A673 (cell line): ENCODE data around the gene NECAB2.

Source experiments
- EZH2 ChIP-seq: fragments of 200-600 bp; sonication (generic); IDR thresholded peaks from 2 replicates; pipeline ENCODE4 v1.6.1; 2017; ENCODE audit warnings: borderline replicate concordance, low read depth, mild to moderate bottlenecking, mixed read lengths, antibody characterized with exemption, low read length; ENCODE audit not compliant: poor library complexity, severe bottlenecking
- TF ChIP-seq, protein P1 (sequence below): fragments of 300-800, 200-600 bp; sonication (generic); conservative IDR thresholded peaks from 2 replicates; pipeline ENCODE4 v1.5.1; 2017; ENCODE audit warnings: low read depth, mild to moderate bottlenecking, antibody characterized with exemption, low read length, moderate library complexity, mixed read lengths

DNA sequence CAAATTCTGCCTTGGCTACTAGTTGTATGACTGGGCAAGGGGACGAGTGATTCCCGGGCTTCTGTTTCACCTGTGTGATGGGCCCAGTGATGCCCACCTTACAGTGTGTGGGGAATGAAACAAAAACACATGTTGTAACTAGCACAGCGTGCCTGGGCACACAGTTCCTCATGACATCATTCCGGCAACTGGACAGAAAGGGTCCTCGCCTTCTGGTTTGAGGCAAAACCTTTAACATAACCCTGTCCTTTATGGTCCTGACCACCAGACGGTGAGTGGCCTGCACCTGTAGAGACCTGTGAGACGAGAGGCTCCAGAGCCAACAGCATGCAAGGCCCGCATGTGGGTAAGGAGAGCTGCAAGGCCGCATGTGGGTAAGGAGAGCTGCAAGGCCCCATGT is 82.3 kb downstream of the NECAB2 start:
- TF ChIP-seq, protein P1, sequence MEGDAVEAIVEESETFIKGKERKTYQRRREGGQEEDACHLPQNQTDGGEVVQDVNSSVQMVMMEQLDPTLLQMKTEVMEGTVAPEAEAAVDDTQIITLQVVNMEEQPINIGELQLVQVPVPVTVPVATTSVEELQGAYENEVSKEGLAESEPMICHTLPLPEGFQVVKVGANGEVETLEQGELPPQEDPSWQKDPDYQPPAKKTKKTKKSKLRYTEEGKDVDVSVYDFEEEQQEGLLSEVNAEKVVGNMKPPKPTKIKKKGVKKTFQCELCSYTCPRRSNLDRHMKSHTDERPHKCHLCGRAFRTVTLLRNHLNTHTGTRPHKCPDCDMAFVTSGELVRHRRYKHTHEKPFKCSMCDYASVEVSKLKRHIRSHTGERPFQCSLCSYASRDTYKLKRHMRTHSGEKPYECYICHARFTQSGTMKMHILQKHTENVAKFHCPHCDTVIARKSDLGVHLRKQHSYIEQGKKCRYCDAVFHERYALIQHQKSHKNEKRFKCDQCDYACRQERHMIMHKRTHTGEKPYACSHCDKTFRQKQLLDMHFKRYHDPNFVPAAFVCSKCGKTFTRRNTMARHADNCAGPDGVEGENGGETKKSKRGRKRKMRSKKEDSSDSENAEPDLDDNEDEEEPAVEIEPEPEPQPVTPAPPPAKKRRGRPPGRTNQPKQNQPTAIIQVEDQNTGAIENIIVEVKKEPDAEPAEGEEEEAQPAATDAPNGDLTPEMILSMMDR, result no peak
- no peak for TF ChIP-seq EZH2
